GM12878 (cell line): Measurements from ENCODE around the gene C19orf73. TPM values are rescaled to one million over a fixed set of nuclear protein-coding genes. Genes with fewer than 3 reads are reported as not detected.

Experiments used
- ATAC-seq: fragments of 200-7000 bp; cut with Tn5 transposase; 3 replicates; pipeline ENCODE4 v1.9.1; 2020; ENCODE audit warnings: mild to moderate bottlenecking, moderate library complexity
- BruUV-seq: library from RNA; stranded (reverse); fragments of 400-500 nt; replicated peaks from 2 replicates; lab custom pipeline; 2021; lab: Mats Ljungman, UMichigan
- CTCF ChIA-PET: fragments of 300-600 bp; sonication (Branson Sonifier 250); formaldehyde crosslinking; extraction: SDS; loops from one replicate; lab custom pipeline; 2021; ENCODE audit warnings: inconsistent platforms; lab: Yijun Ruan, JAX
- POLR2A ChIA-PET: fragments of 350-600 bp; formaldehyde crosslinking; extraction: SDS; loops from one replicate; lab custom pipeline; 2021; ENCODE audit warnings: inconsistent platforms; lab: Charles Lee
- RAD21 ChIA-PET: fragments of 300-600 bp; sonication (Branson Sonifier 250); formaldehyde crosslinking; loops from one replicate; lab custom pipeline; 2023; ENCODE audit warnings: antibody characterized with exemption; ENCODE audit not compliant: unreplicated experiment; lab: Charles Lee
- SMC1A ChIA-PET: fragments of 300-600 bp; sonication (Branson Sonifier 250); formaldehyde crosslinking; loops from one replicate; lab custom pipeline; 2023; ENCODE audit not compliant: unreplicated experiment, uncharacterized antibody; lab: Charles Lee
- DNase-seq: peaks from one replicate; pipeline ENCODE4 v3.0.0-alpha.2; 2011; ENCODE audit warnings: low read depth, low spot score
- FAIRE-seq: peaks from 3 replicates; lab custom pipeline; 2011; peaks lifted over from hg19 to GRCh38; lab: Jason Lieb, UNC
- H2AFZ ChIP-seq: 2 replicates; pipeline ENCODE4 v1.6.0; 2011; ENCODE audit warnings: low read depth, low read length, control low read depth; ENCODE audit not compliant: control insufficient read depth
- H3K27ac ChIP-seq: 2 replicates; pipeline ENCODE4 v1.5.1; 2011; ENCODE audit warnings: control low read depth; ENCODE audit not compliant: control insufficient read depth, insufficient read depth
- H3K27me3 ChIP-seq, 2 experiments: replicated peaks in 1 of 2; 2 replicates each; pipeline versions ENCODE4 v1.6.0 to v1.6.1; 2011; ENCODE audit warnings: low read length in 1 of 2; ENCODE audit not compliant: control insufficient read depth in 2 of 2, insufficient read depth in 2 of 2
- H3K36me3 ChIP-seq, 2 experiments: 2 replicates each; pipeline ENCODE4 v1.5.1; 2011; ENCODE audit warnings: low read length in 1 of 2; ENCODE audit not compliant: control insufficient read depth in 2 of 2, insufficient read depth in 2 of 2
- H3K4me1 ChIP-seq: 2 replicates; pipeline ENCODE4 v1.6.1; 2011; ENCODE audit warnings: mild to moderate bottlenecking, low read length, moderate library complexity, mixed read lengths; ENCODE audit not compliant: control insufficient read depth, insufficient read depth
- H3K4me2 ChIP-seq: 2 replicates; pipeline ENCODE4 v1.6.0; 2011; ENCODE audit warnings: control low read depth; ENCODE audit not compliant: control insufficient read depth, insufficient read depth
- H3K4me3 ChIP-seq: fragments of 200-600 bp; sonication (generic); 2 replicates; pipeline ENCODE4 v1.5.1; 2016
- H3K79me2 ChIP-seq: 2 replicates; pipeline ENCODE4 v1.6.0; 2011; ENCODE audit warnings: low read length; ENCODE audit not compliant: control insufficient read depth, insufficient read depth
- H3K9ac ChIP-seq: 2 replicates; pipeline ENCODE4 v1.8.0; 2011; ENCODE audit warnings: low read length, control low read depth, mixed read lengths; ENCODE audit not compliant: control insufficient read depth, insufficient read depth
- H3K9me3 ChIP-seq: replicated peaks from 3 replicates; pipeline ENCODE4 v1.5.1; 2011; ENCODE audit warnings: mild to moderate bottlenecking, low read length; ENCODE audit not compliant: control insufficient read depth, insufficient read depth
- H4K20me1 ChIP-seq: 2 replicates; pipeline ENCODE4 v1.6.0; 2011; ENCODE audit not compliant: control insufficient read depth, insufficient read depth
- NR2F1 ChIP-seq: fragments of 450-650 bp; conservative IDR thresholded peaks from 2 replicates; pipeline ENCODE4 v1.6.1; 2017; ENCODE audit warnings: mild to moderate bottlenecking
- SP1 ChIP-seq: IDR thresholded peaks from one replicate; pipeline ENCODE4 v1.6.1; 2011; ENCODE audit warnings: low read depth, low read length
- SREBF1 ChIP-seq: IDR thresholded peaks from 2 replicates; pipeline ENCODE4 v1.6.1; 2012; ENCODE audit warnings: mild to moderate bottlenecking, low read length
- WGBS: methylation state at CpG from one replicate; pipeline ENCODE4 v1.1.6; 2016; ENCODE audit warnings: low lambda C conversion rate; ENCODE audit not compliant: insufficient replicate concordance, insufficient coverage; ENCODE audit errors: missing lambda C conversion rate; 5-methylcytosine and 5-hydroxymethylcytosine counted together
- in situ Hi-C: fragments of 300-500 bp; cut with MboI; formaldehyde crosslinking; loops from 9 replicates; pipeline ENCODE4 v1.14.3; 2018; ENCODE audit warnings: mixed read lengths
- intact Hi-C: fragments of 100-400 bp; cut with micrococcal nuclease; formaldehyde crosslinking; loops from one replicate; pipeline ENCODE4 v1.14.2; 2022; ENCODE audit not compliant: unreplicated experiment
- polyA plus RNA-seq, 11 experiments: library from polyadenylated mRNA; depleted of rRNA in 4 of 11; unstranded in 6 of 11; stranded (reverse) in 5 of 11; fragments of >200 nt; fragmentation: Nextera tagmentation in 4 of 11; fragmentation: Illumina TruSeq in 1 of 11; extraction: Ambion mirVana in 4 of 11; extraction: Trizol in 1 of 11; gene quantifications; 1 replicate in 1 of 11; 2 replicates in 10 of 11; pipeline versions ENCODE4 v1.2.1 to v1.2.3, GENCODE V29; 2011 to 2016; ENCODE audit warnings: inconsistent platforms in 2 of 11, missing spikeins in 2 of 11, low read depth in 1 of 11
- total RNA-seq, 4 experiments: library from RNA; depleted of rRNA in 3 of 4; stranded (reverse); fragments of >200 nt in 3 of 4; fragmentation: Illumina TruSeq in 1 of 4; extraction: Trizol in 1 of 4; gene quantifications; 2 replicates each; pipeline versions ENCODE4 v1.2.1 to v1.2.3, GENCODE V29; 2013 to 2021
- TF ChIP-seq, protein P1 (sequence below): fragments of 450-650 bp; IDR thresholded peaks from 2 replicates; pipeline ENCODE4 v1.6.1; 2017; ENCODE audit warnings: borderline replicate concordance

C19orf73 gene
- total and polyA plus RNA-seq, 10 of the 15 experiments (the other 5 are each of a cell fraction or from before 2014, with no cell fraction given), result 0.20 to 2.0 (median 0.80) TPM

DNA sequence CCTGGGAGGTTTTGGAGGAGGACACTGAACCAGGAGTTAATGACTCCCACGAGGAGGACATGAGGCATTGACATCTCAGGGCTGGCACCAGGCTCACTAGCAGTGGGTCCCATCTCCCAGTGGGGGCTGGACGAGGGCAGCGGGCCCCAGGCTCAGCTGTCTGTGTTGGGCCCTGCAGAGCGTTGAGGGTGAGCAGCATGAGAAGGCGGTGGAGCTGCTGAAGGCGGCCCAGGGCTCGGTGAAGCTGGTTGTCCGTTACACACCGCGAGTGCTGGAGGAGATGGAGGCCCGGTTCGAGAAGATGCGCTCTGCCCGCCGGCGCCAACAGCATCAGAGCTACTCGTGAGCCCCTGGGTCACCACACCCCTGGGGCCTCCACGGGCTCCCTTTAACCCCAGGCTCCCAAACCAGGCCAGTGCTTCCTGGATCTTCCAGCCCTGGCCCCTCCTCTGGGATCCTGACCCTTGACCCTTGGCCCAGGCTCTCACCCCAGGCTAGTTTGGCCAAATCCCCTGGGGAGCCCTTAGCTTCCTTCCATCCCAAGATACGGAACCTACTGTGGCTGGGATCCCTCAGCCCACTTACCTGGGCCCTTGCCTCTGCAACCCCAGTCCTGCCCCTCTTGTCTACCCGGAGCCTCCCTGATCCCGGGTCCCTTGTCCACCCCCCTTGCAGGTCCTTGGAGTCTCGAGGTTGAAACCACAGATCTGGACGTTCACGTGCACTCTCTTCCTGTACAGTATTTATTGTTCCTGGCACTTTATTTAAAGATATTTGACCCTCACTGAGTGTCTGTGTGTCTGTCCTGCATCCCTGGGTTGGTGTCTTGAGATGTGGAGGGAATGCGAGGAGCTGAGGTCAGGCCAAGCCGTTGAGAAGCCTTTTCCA is 1.0 kb downstream of the C19orf73 start:
- Histone ChIP-seq H3K9me3 (no peaks in the 10 kb centered on the region), H3K36me3 (no peaks in the 10 kb centered on the region), H3K4me1 (peaks cover 12% of the 10 kb centered on the region), H3K4me2 (peak overlapping the region; percentile 75), H4K20me1 (no peaks in the 10 kb centered on the region)
- DNase-seq (no peak), ATAC-seq (no peak)
- RAD21 ChIA-PET, result no interaction called here
- POLR2A ChIA-PET, result interaction anchor here (1.0 to 1.6 kb wide), 2 partner anchors 10 to 336 kb away, joined by 4 read pairs; no protein-coding TSS in a partner anchor
- 64% methylated on average over 26 of the region's 26 CpGs for WGBS
- no peak for TF ChIP-seq NR2F1
- no peak for TF ChIP-seq SREBF1
- TF ChIP-seq, protein P1, sequence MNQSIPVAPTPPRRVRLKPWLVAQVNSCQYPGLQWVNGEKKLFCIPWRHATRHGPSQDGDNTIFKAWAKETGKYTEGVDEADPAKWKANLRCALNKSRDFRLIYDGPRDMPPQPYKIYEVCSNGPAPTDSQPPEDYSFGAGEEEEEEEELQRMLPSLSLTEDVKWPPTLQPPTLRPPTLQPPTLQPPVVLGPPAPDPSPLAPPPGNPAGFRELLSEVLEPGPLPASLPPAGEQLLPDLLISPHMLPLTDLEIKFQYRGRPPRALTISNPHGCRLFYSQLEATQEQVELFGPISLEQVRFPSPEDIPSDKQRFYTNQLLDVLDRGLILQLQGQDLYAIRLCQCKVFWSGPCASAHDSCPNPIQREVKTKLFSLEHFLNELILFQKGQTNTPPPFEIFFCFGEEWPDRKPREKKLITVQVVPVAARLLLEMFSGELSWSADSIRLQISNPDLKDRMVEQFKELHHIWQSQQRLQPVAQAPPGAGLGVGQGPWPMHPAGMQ, result no peak
- no peak for TF ChIP-seq SP1
- TF ChIP-seq, all 136 proteins: peak for 0
- Histone ChIP-seq H3K4me3 (peak overlapping the region; percentile 60; the same call in 1 of the 2 replicates), H2AFZ (peak overlapping the region; percentile 96), H3K27ac (peak overlapping the region; percentile 73), H3K79me2 (no peaks in the 10 kb centered on the region), H3K27me3 (peaks cover 7 to 8% of the 10 kb centered on the region in 2 experiments), H3K9ac (peak overlapping the region; percentile 76)
- BruUV-seq, result no TSS peak
- no peak for FAIRE-seq
- SMC1A ChIA-PET, result no interaction called here
- intact Hi-C loops, result no loop called here
- in situ Hi-C loops, result no loop called here
- CTCF ChIA-PET, result interaction anchor here (0.9 to 2.8 kb wide), 4 partner anchors 12 to 80 kb away, joined by 3 to 12 read pairs (median 7); no protein-coding TSS in a partner anchor
